Activated CD4-positive, alpha-beta T cell treated with anti-CD3 and anti-CD28 coated beads, Interleukin-2, amount 50 U/mL, for 1 hour (primary cell): ENCODE results near the gene MEX3D.

Source experiments
- DNase-seq: peaks from one replicate; pipeline ENCODE4 v3.0.0-alpha.2; 2020

MEX3D gene

GRCh38 chr19:1514986-1515721 is 53.0 kb downstream of the MEX3D start:
- no peak for DNase-seq

- no peak for DNase-seq
These were observed 53.8 kb downstream of the MEX3D start for GRCh38 chr19:1514295-1514661.

- DNase-seq: peak; percentile 68
These were observed 54.4 kb downstream of the MEX3D start for GRCh38 chr19:1513499-1514294.

- DNase-seq: peak; percentile 54
These were observed 55.2 kb downstream of the MEX3D start, which contains the start of gene ADAMTSL5 for GRCh38 chr19:1512671-1513498. Gene ADAMTSL5 (minus strand): TSS chr19:1513019. CDS start chr19:1510943, 2,076 bp downstream.

- no peak for DNase-seq
These were observed 56.5 kb downstream of the MEX3D start for GRCh38 chr19:1511318-1512317.

GRCh38 chr19:1510807-1511206 is 57.3 kb downstream of the MEX3D start:
- DNase-seq: no peak

- no peak for DNase-seq
These were observed 57.7 kb downstream of the MEX3D start for GRCh38 chr19:1510442-1510806.

- DNase-seq: no peak
These were observed 58.3 kb downstream of the MEX3D start for GRCh38 chr19:1509602-1510441.

GRCh38 chr19:1508507-1508856 is 59.6 kb downstream of the MEX3D start:
- no peak for DNase-seq

- DNase-seq: peak; percentile 93
These were observed 60.2 kb downstream of the MEX3D start for GRCh38 chr19:1507763-1508506.

- DNase-seq: no peak
These were observed 60.9 kb downstream of the MEX3D start for GRCh38 chr19:1507192-1507660.

- no peak for DNase-seq
These were observed 61.9 kb downstream of the MEX3D start for GRCh38 chr19:1505991-1506881.

- DNase-seq: no peak
These were observed 63.1 kb downstream of the MEX3D start for GRCh38 chr19:1505012-1505411.
